GM12878 (cell line): ENCODE measurements around the gene ACTN3. TPM values are rescaled to one million over a fixed set of nuclear protein-coding genes. Genes with fewer than 3 reads are reported as not detected.

Experiments used
- CHD4 ChIP-seq: fragments of 200-600 bp; sonication (generic); IDR thresholded peaks from 2 replicates; pipeline ENCODE4 v1.6.1; 2016; ENCODE audit warnings: mild to moderate bottlenecking
- EZH2 ChIP-seq: IDR thresholded peaks from 2 replicates; pipeline ENCODE4 v1.6.1; 2012; ENCODE audit warnings: low read depth, mild to moderate bottlenecking, control low read depth, inconsistent platforms, low read length, borderline replicate concordance; ENCODE audit not compliant: control insufficient read depth
- GABPA ChIP-seq: IDR thresholded peaks from 2 replicates; pipeline ENCODE4 v1.6.1; 2014; ENCODE audit warnings: antibody characterized with exemption, low read depth, mild to moderate bottlenecking, inconsistent platforms
- HDGF ChIP-seq: fragments of 450-650 bp; IDR thresholded peaks from 2 replicates; pipeline ENCODE4 v1.6.1; 2016; ENCODE audit warnings: antibody characterized with exemption
- IKZF2 ChIP-seq, 2 experiments: fragments of 450-650 bp; IDR thresholded peaks; 2 replicates each; pipeline ENCODE4 v1.6.1; 2017; ENCODE audit warnings: mild to moderate bottlenecking in 2 of 2, moderate library complexity in 2 of 2
- JUNB ChIP-seq: IDR thresholded peaks from 2 replicates; pipeline ENCODE4 v1.6.1; 2016; ENCODE audit warnings: antibody characterized with exemption, mild to moderate bottlenecking
- MEF2B ChIP-seq: fragments of 450-650 bp; IDR thresholded peaks from 2 replicates; pipeline ENCODE4 v1.6.1; 2018; ENCODE audit warnings: mild to moderate bottlenecking, moderate library complexity; ENCODE audit not compliant: partially characterized antibody, poor library complexity, severe bottlenecking
- MTA3 ChIP-seq: IDR thresholded peaks from 2 replicates; pipeline ENCODE4 v1.6.1; 2012; ENCODE audit warnings: low read length, inconsistent platforms, borderline replicate concordance
- NFYA ChIP-seq: IDR thresholded peaks from 2 replicates; pipeline ENCODE4 v1.6.1; 2011; ENCODE audit warnings: low read depth, mild to moderate bottlenecking, low read length, improper control_type of control experiment, borderline replicate concordance
- NFYB ChIP-seq: IDR thresholded peaks from 2 replicates; pipeline ENCODE4 v1.6.1; 2011; ENCODE audit warnings: low read depth, mild to moderate bottlenecking, low read length, improper control_type of control experiment, moderate library complexity; ENCODE audit not compliant: insufficient read depth
- NR2C2 ChIP-seq: IDR thresholded peaks from 2 replicates; pipeline ENCODE4 v1.6.1; 2011; ENCODE audit warnings: borderline replicate concordance, low read depth; ENCODE audit not compliant: control insufficient read depth, insufficient read length
- POLR2AphosphoS5 ChIP-seq: IDR thresholded peaks from 2 replicates; pipeline ENCODE4 v1.6.1; 2011; ENCODE audit warnings: mild to moderate bottlenecking, low read length, inconsistent platforms
- TARDBP ChIP-seq: IDR thresholded peaks from 2 replicates; pipeline ENCODE4 v1.6.1; 2016; ENCODE audit warnings: borderline replicate concordance
- ZNF207 ChIP-seq: fragments of 450-650 bp; IDR thresholded peaks from 2 replicates; pipeline ENCODE4 v1.6.1; 2014; ENCODE audit warnings: antibody characterized with exemption, mild to moderate bottlenecking, borderline replicate concordance
- polyA plus RNA-seq, 11 experiments: library from polyadenylated mRNA; depleted of rRNA in 4 of 11; unstranded in 6 of 11; stranded (reverse) in 5 of 11; fragments of >200 nt; fragmentation: Nextera tagmentation in 4 of 11; fragmentation: Illumina TruSeq in 1 of 11; extraction: Ambion mirVana in 4 of 11; extraction: Trizol in 1 of 11; gene quantifications; 1 replicate in 1 of 11; 2 replicates in 10 of 11; pipeline versions ENCODE4 v1.2.1 to v1.2.3, GENCODE V29; 2011 to 2016; ENCODE audit warnings: inconsistent platforms in 2 of 11, missing spikeins in 2 of 11, low read depth in 1 of 11
- total RNA-seq, 4 experiments: library from RNA; depleted of rRNA in 3 of 4; stranded (reverse); fragments of >200 nt in 3 of 4; fragmentation: Illumina TruSeq in 1 of 4; extraction: Trizol in 1 of 4; gene quantifications; 2 replicates each; pipeline versions ENCODE4 v1.2.1 to v1.2.3, GENCODE V29; 2013 to 2021
- TF ChIP-seq, protein P1 (sequence below): IDR thresholded peaks from 2 replicates; pipeline ENCODE4 v1.6.1; 2011; ENCODE audit warnings: borderline replicate concordance, low read depth, mild to moderate bottlenecking, moderate library complexity, mixed read lengths, low read length; ENCODE audit not compliant: insufficient read depth; ENCODE audit errors: extremely low read length
- TF ChIP-seq, protein P2 (sequence below): fragments of 450-650 bp; IDR thresholded peaks from 2 replicates; pipeline ENCODE4 v1.6.1; 2018; ENCODE audit warnings: borderline replicate concordance, mild to moderate bottlenecking; ENCODE audit not compliant: partially characterized antibody
- TF ChIP-seq, protein P3 (sequence below): IDR thresholded peaks from 2 replicates; pipeline ENCODE4 v1.6.1; 2011; ENCODE audit warnings: mild to moderate bottlenecking, low read depth, low read length, moderate library complexity; ENCODE audit not compliant: insufficient replicate concordance
- TF ChIP-seq, protein P4 (sequence below): IDR thresholded peaks from 2 replicates; pipeline ENCODE4 v1.6.1; 2012; ENCODE audit warnings: low read length, inconsistent platforms
- TF ChIP-seq, protein P5 (sequence below): fragments of 450-650 bp; formaldehyde crosslinking; IDR thresholded peaks from 2 replicates; pipeline ENCODE4 v1.4.0; 2022; ENCODE audit warnings: mild to moderate bottlenecking, moderate library complexity

ACTN3 gene
- total and polyA plus RNA-seq, 10 of the 15 experiments (the other 5 are each of a cell fraction or from before 2014, with no cell fraction given): 0.06 to 0.67 (median 0.17) TPM; not detected in 3

DNA sequence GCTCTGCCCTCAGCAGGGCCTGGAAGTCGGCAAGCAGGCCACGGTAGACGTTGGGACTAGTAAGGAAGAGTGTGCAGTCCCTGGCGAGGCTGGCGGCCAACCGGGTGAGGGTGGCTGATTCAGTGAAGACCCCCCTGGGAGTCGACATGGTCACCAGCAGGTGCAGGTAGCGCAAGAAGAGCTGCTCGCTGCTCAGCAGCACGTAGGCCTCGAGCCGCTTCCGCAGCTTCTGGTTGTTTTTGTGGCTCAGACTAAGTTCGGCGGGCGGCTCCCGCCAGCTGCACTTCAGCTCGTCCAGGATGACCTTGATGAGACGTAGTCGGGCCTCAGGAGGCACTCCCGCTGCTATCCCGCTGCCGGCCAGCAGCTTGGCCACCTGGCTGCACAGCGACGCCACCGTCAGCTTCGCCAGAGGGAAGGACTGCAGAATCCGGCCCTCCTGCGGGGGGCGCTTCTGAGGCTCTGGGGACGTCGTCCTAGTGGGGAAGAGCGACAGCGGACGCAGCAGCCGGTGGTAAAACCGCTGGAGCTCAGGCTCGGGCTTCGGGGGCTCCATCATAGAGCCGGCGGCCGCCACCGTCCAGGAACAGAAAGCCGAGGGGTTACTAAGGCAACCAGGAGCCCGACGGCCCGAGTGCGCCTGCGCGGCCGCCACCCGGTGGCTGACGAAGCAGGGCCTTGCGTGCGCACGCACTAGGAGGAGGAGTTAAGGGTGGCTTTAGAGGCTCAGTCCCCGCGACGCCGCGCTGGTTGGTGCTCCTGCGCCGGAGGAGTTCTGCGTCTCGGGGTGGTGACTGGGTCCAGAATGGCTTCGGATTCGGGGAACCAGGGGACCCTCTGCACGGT lies 46.0 kb downstream of the ACTN3 start, which contains the start of the genes CCDC87 and CCS (continued):
- TF ChIP-seq NFYB (0 out of 2 replicates have a peak, but pooled peaks have one; percentile 13), NR2C2 (no peak), IKZF2 (IDR thresholded peaks at IDR 0.05) (no peak), JUNB (no peak), EZH2 (no peak), MEF2B (no peak), HDGF (peak; percentile 89), GABPA (no peak), POLR2AphosphoS5 (peak; percentile 97), NFYA (no peak), MTA3 (no peak), TARDBP (no peak), CHD4 (no peak), ZNF207 (no peak)
- TF ChIP-seq, protein P1, sequence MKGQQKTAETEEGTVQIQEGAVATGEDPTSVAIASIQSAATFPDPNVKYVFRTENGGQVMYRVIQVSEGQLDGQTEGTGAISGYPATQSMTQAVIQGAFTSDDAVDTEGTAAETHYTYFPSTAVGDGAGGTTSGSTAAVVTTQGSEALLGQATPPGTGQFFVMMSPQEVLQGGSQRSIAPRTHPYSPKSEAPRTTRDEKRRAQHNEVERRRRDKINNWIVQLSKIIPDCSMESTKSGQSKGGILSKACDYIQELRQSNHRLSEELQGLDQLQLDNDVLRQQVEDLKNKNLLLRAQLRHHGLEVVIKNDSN: no peak
- TF ChIP-seq, protein P2, sequence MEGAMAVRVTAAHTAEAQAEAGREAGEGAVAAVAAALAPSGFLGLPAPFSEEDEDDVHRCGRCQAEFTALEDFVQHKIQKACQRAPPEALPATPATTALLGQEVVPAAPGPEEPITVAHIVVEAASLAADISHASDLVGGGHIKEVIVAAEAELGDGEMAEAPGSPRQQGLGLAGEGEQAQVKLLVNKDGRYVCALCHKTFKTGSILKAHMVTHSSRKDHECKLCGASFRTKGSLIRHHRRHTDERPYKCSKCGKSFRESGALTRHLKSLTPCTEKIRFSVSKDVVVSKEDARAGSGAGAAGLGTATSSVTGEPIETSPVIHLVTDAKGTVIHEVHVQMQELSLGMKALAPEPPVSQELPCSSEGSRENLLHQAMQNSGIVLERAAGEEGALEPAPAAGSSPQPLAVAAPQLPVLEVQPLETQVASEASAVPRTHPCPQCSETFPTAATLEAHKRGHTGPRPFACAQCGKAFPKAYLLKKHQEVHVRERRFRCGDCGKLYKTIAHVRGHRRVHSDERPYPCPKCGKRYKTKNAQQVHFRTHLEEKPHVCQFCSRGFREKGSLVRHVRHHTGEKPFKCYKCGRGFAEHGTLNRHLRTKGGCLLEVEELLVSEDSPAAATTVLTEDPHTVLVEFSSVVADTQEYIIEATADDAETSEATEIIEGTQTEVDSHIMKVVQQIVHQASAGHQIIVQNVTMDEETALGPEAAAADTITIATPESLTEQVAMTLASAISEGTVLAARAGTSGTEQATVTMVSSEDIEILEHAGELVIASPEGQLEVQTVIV: no peak
- TF ChIP-seq, protein P3, sequence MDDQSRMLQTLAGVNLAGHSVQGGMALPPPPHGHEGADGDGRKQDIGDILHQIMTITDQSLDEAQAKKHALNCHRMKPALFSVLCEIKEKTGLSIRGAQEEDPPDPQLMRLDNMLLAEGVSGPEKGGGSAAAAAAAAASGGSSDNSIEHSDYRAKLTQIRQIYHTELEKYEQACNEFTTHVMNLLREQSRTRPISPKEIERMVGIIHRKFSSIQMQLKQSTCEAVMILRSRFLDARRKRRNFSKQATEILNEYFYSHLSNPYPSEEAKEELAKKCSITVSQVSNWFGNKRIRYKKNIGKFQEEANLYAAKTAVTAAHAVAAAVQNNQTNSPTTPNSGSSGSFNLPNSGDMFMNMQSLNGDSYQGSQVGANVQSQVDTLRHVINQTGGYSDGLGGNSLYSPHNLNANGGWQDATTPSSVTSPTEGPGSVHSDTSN: no peak
- TF ChIP-seq, protein P4, sequence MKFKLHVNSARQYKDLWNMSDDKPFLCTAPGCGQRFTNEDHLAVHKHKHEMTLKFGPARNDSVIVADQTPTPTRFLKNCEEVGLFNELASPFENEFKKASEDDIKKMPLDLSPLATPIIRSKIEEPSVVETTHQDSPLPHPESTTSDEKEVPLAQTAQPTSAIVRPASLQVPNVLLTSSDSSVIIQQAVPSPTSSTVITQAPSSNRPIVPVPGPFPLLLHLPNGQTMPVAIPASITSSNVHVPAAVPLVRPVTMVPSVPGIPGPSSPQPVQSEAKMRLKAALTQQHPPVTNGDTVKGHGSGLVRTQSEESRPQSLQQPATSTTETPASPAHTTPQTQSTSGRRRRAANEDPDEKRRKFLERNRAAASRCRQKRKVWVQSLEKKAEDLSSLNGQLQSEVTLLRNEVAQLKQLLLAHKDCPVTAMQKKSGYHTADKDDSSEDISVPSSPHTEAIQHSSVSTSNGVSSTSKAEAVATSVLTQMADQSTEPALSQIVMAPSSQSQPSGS: no peak
- TF ChIP-seq, protein P5, sequence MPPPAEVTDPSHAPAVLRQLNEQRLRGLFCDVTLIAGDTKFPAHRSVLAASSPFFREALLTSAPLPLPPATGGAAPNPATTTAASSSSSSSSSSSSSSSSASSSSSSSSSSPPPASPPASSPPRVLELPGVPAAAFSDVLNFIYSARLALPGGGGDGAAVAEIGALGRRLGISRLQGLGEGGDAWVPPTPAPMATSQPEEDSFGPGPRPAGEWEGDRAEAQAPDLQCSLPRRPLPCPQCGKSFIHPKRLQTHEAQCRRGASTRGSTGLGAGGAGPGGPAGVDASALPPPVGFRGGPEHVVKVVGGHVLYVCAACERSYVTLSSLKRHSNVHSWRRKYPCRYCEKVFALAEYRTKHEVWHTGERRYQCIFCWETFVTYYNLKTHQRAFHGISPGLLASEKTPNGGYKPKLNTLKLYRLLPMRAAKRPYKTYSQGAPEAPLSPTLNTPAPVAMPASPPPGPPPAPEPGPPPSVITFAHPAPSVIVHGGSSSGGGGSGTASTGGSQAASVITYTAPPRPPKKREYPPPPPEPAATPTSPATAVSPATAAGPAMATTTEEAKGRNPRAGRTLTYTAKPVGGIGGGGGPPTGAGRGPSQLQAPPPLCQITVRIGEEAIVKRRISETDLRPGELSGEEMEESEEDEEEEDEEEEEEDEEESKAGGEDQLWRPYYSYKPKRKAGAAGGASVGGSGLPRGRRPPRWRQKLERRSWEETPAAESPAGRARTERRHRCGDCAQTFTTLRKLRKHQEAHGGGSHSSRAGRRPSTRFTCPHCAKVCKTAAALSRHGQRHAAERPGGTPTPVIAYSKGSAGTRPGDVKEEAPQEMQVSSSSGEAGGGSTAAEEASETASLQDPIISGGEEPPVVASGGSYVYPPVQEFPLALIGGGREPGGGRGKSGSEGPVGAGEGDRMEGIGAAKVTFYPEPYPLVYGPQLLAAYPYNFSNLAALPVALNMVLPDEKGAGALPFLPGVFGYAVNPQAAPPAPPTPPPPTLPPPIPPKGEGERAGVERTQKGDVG (CRISPR knock-in tag): no peak
